ENCODE results near the gene GRAPL.
"Not testable (repeated sequence)": the region's sequence is repeated elsewhere in the genome, so short reads cannot be mapped to it uniquely, and the experiment has no call there.

The GRAPL gene

DNA sequence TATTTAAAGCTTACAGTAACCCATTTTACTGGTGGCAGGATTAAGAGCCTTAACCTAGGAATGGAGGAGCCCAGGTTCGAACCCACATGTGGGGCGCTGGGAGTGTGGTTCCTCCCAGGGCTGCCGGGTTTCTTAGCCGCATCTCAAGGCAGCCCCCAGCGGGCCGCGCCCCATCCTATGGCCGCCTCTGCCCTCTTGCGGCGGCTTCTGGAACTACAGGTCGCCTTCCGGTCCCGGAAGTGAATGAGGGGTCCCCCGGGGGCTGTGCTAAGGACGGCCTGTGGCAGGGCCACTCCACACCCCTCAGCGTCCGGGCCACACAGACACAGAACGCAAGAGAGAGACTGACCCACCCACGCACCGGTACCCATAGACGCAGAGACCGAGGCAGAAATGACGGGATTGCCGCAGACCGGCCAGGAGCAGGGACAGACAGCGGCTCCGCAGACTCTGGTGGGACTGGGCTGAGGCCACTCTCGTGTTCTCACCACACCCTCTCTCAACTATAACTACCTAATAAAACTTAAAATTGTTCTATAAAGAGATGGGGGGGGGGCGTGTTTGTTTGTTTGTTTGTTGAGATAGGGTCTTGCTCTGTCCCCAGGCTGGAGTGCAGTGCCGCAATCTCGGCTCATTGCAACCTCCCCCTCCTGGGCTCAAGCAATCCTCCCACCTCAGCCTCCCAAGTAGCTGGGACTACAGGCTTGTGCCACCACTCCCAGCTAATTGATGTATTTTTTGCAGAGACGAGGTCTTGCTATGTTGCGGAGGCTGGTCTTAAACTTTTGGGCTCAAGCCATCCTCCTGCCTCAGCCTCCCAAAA is 69.2 kb downstream of the GRAPL start:
- DNase-seq, result not testable (repeated sequence)

DNA sequence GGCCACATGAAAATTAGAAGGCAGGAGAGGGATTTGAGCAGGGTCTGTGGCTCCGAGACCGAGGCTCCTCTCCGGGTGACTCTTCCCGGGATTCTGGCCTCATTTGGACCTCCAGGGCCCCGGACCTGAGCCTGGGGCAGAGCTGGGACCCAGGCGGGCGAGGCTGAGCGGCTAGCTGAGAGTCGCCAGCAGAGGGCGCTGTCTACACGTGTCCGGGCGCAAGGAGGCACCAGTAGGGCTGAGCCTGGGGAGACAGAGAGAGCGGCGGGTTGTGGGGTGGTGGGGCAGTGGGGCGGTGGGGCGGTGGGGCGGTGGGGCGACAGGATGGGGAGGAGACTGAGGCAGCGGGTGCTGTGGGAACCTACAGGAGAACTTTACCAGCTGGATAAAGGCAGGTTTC is 75.1 kb downstream of the GRAPL start:
- not testable (repeated sequence) for DNase-seq

- DNase-seq, result not testable (repeated sequence)
Observed at GRCh38 chr17:19203429-19203828, 76.0 kb downstream of the GRAPL start.
